Esophagus squamous epithelium (tissue), 4 donors: ENCODE data around the gene SEM1.

ENCODE experiments used
- POLR2A ChIP-seq, 4 donors: fragments of 450-650 bp; IDR thresholded peaks; one replicate each; pipeline ENCODE4 v1.6.1; 2017; ENCODE audit warnings: antibody characterized with exemption in 4 of 4, mild to moderate bottlenecking in 4 of 4, moderate library complexity in 3 of 4
- TF ChIP-seq, protein P1 (sequence below), 6 experiments: fragments of 450-650 bp in 4 of 6; fragments of 200-600 bp in 2 of 6; sonication (generic) in 2 of 6; IDR thresholded peaks; one replicate each; pipeline ENCODE4 v1.5.1; 2016 to 2019; ENCODE audit warnings: antibody characterized with exemption in 6 of 6, mild to moderate bottlenecking in 4 of 6, moderate library complexity in 4 of 6

GRCh38 chr7:96740130-96740529, 30.5 kb upstream of the SEM1 start:
- TF ChIP-seq, protein P1, sequence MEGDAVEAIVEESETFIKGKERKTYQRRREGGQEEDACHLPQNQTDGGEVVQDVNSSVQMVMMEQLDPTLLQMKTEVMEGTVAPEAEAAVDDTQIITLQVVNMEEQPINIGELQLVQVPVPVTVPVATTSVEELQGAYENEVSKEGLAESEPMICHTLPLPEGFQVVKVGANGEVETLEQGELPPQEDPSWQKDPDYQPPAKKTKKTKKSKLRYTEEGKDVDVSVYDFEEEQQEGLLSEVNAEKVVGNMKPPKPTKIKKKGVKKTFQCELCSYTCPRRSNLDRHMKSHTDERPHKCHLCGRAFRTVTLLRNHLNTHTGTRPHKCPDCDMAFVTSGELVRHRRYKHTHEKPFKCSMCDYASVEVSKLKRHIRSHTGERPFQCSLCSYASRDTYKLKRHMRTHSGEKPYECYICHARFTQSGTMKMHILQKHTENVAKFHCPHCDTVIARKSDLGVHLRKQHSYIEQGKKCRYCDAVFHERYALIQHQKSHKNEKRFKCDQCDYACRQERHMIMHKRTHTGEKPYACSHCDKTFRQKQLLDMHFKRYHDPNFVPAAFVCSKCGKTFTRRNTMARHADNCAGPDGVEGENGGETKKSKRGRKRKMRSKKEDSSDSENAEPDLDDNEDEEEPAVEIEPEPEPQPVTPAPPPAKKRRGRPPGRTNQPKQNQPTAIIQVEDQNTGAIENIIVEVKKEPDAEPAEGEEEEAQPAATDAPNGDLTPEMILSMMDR (IDR thresholded peaks at IDR 0.05) = no peak
- TF ChIP-seq POLR2A (IDR thresholded peaks at IDR 0.05) = no peak
